Hematopoietic multipotent progenitor cell treated with erythropoietin and hydrocortisone succinate and interleukin-3 and kit ligand, for 17 days (in vitro differentiated cells): ENCODE measurements around the gene NAV2.
A peak's percentile ranks its signal among the peaks of the same experiment; 100 is the strongest.
"Not testable (repeated sequence)": the region's sequence is repeated elsewhere in the genome, so short reads cannot be mapped to it uniquely, and the experiment has no call there.

Experiments used
- DNase-seq: peaks from one replicate; pipeline ENCODE4 v3.0.0-alpha.2; 2015; ENCODE audit warnings: low spot score

NAV2 gene

GRCh38 chr11:20058749-20059458, 346.3 kb downstream of the NAV2 start:
- DNase-seq = no peak

GRCh38 chr11:20059587-20060021, 347.0 kb downstream of the NAV2 start:
- DNase-seq = no peak

GRCh38 chr11:20060181-20060580, 347.5 kb downstream of the NAV2 start:
- DNase-seq = no peak

GRCh38 chr11:20060647-20061205, 348.1 kb downstream of the NAV2 start:
- DNase-seq = no peak

GRCh38 chr11:20061776-20062175, 349.1 kb downstream of the NAV2 start:
- DNase-seq = no peak

GRCh38 chr11:20064961-20065405, 352.3 kb downstream of the NAV2 start:
- DNase-seq = no peak

GRCh38 chr11:20065406-20065805, 352.8 kb downstream of the NAV2 start:
- no peak for DNase-seq

GRCh38 chr11:20066013-20066782, 353.6 kb downstream of the NAV2 start:
- no peak for DNase-seq

- no peak for DNase-seq
Measured at GRCh38 chr11:20066783-20067156, 354.1 kb downstream of the NAV2 start.

GRCh38 chr11:20067665-20068064, 355.0 kb downstream of the NAV2 start:
- DNase-seq = no peak

- DNase-seq = no peak
Measured at GRCh38 chr11:20068691-20069090, 356.1 kb downstream of the NAV2 start.

GRCh38 chr11:20070459-20070858, 357.8 kb downstream of the NAV2 start:
- no peak for DNase-seq

- no peak for DNase-seq
Measured at GRCh38 chr11:20075627-20076026, 363.0 kb downstream of the NAV2 start.

- no peak for DNase-seq
Measured at GRCh38 chr11:20078846-20079245, 366.2 kb downstream of the NAV2 start.

- peak; percentile 22 for DNase-seq
Measured at GRCh38 chr11:20080032-20080685, 367.5 kb downstream of the NAV2 start.

- no peak for DNase-seq
Measured at GRCh38 chr11:20081336-20081735, 368.7 kb downstream of the NAV2 start.

GRCh38 chr11:20083877-20084276, 371.2 kb downstream of the NAV2 start:
- DNase-seq = not testable (repeated sequence)

- no peak for DNase-seq
Measured at GRCh38 chr11:20084921-20085814, 372.5 kb downstream of the NAV2 start.

- DNase-seq = no peak
Measured at GRCh38 chr11:20085918-20086317, 373.3 kb downstream of the NAV2 start.

GRCh38 chr11:20087118-20087521, 374.5 kb downstream of the NAV2 start:
- DNase-seq = no peak

- DNase-seq = no peak
Measured at GRCh38 chr11:20088397-20089225, 376.0 kb downstream of the NAV2 start.
